GM19468 (cell line): ENCODE data around the gene ARHGAP22.
"Not testable (repeated sequence)": the region's sequence is repeated elsewhere in the genome, so short reads cannot be mapped to it uniquely, and the experiment has no call there.

Experiments used
- ATAC-seq: cut with Tn5 transposase; IDR thresholded peaks from one replicate; pipeline ENCODE4 v1.9.1; 2021; ENCODE audit warnings: mild to moderate bottlenecking, moderate library complexity, moderate number of reproducible peaks; ENCODE audit not compliant: unreplicated experiment; ENCODE audit errors: extremely low read depth

Gene ARHGAP22

DNA sequence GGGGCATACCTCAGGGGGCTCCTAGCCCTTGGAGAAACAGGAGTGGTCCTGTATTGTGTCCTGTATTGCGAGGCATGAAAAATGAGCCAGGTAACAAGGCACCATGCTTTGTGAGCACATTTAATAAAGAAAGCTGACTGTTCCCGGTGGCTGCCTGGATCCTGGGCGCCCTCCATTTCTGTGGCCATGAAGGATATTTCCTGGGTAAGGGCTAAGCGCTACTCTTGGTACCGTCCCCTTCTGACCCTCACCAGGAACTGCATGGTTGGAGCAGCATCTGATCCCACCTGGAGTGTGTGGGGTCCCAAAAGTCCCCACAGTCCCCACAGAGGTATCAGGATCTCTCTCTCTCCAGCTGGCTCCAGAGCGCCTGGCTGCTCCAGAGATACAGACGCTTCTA lies 158.9 kb downstream of the ARHGAP22 start:
- no peak for ATAC-seq

DNA sequence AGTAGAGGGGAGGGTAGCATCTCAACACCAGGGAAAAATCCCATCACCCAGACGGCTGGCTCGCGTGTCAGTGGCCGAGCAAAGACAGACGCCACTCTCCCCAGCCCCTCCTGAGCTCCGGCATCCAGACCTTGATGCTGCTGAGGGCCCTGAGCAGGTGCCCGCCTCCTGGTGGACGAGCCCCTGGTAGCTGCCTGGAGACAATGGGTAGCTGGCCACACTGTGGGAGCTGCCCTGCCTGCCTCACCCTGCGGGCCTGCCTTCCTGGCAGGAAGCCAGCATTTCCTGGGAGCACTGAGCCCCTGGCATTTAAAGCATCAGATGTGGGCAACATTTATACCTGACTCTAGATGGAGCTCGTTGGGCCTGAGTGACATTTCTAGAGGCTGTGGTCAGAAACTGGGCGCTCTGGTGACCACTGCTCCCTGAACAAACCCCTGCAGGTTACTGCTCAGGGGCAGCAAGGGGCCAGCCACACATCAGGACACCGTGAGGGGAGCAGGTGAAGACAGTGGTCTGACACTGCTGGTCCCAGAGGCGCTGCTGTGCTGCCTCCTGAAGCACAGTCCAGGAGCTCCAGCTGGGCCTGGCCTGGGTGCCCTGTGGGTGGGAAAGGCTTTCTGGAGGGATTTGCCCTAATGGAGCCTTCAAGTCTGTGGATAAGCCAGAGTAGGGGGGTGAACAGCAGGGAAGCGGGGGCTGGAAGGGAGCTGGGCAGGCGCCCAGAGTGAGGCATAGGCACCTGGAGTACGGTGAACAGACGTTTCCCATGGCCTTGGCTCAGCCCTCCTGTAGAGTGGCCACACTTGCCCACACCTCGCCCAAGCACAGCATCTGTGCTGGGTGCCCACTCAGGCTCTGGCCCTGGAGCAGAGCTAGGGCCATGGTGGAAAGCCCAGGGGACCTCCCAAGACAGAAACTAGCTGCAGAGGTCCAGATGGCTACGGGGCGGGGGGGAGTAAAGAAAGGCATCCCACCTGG lies 159.7 kb downstream of the ARHGAP22 start:
- ATAC-seq: no peak

DNA sequence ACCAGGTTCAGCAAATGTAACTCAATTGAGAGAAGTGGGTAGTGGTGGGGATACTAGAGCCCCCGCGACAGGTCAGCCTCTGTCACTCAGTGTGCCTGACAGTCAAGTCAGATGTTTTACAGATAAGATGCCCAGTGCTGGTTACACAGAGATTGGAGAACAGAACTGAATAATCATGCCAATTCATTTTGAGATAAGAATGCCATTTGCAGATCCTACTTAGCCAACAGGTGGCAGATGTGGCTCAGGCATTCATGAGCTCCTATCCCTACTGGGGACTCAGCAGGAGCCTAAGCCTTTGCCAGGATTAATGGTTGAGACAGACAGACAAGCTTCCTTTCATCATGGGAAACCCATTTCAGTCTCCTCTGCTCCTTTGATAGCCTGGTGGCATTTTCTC lies 160.6 kb downstream of the ARHGAP22 start:
- no peak for ATAC-seq

DNA sequence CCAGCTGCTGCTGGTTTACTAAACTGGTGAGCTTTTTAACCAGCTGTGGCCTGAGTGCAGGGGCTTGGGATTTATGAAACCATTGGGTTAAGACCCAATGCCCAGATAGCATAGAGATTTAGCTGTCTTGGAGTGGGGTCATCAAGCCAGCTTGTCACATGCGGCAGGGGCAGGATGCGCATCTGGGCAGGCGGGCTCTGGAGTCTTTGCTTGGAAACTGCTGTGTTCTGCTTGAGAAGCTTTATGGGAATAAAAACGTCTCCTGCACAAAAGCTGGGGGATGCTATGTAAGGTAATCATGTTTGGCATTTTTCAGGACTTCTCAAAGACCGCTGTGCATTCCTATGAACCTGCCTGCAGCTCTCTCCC lies 162.1 kb downstream of the ARHGAP22 start:
- no peak for ATAC-seq

DNA sequence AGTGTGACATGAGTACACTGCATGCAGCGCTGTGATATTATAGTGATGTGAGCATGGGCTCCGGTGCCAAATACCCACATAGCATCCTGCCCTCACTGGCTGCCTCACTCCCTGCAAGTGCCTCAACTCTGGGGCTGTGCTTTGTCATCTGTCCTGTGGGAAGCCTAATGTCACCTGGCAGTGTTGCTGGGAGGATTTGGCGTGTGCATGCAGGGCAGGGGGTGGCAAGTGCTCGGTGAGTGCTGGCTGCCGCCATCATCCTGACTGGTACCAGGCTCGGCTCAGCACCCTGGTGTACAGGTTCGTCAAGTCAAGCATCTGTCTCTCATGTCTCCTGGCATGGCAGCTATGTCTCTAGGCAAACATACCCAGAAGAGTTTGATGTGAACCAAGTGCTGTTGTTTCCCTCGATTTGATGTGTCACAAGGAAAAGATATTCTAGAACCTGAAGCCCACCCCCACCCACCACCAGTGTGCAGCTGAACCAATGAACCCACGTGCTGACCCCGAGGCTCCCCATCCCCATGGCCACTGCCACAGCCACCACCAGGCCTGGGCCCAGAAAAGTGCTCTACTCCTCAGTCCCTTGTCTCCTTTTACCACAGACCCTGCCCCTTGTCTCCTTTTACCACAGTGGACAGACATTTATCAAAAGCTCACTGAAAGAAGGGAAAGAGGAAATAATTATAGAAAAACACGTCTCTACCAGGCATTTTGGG lies 162.6 kb downstream of the ARHGAP22 start:
- no peak for ATAC-seq

DNA sequence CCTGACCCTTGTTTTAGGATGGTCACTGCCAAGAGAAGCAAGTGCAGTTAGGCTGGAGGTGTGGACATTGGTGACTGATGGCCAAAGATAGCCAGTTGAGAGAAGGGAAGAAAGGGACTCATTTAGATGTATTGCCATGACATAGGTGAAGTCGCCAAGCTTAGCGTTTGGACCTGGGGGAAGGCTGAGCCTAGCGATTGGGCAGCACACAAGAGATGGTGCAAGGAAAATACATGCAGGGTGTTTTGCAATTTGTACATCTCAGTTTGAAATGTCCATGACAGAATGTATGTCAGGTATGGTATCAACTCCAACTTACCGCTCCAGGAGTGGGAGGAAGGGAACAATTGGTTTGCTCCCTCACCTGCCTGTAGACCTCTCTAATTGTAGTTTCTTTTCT lies 164.1 kb downstream of the ARHGAP22 start:
- ATAC-seq: no peak

DNA sequence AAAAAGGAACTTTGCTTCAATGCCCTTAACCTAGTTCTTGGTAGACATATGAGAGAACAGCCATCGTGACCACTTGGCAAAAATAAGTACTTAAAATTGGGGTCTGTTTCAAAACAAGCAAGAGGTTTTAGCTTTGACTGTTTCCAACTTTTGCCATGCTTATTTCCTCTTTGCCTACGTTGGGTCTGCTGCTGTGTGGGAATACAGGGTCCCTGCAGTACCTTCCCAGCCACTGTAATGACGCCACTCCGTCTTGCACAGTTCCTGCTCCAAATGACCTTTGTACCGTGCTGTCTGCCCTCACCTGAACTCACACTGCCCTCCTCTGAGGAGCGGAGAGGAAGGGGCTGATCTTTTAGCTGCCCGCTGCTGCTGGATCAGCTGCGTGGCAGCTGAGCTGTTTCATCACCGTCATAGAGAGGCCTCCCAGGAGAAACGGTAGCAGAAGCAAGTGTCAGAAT lies 165.3 kb downstream of the ARHGAP22 start:
- ATAC-seq: no peak

DNA sequence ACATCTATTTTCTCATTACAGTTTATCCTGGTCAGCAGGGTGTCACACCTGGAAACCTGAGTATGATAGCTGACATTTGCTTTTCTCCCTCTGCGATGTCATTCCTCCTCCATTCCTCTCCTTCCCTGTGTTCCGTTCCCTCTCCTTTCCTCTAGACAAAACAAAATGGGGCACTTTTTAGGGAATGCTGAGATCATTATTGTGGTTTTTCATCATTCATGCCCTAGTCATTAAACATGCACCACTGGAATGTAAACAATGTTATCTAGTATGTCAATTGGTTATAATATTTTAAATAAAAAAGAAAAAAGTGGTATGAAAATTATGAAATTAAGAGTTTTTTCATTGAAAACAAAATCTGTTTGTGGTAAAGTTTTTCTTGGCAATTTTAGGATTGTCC lies 165.8 kb downstream of the ARHGAP22 start:
- ATAC-seq: no peak

DNA sequence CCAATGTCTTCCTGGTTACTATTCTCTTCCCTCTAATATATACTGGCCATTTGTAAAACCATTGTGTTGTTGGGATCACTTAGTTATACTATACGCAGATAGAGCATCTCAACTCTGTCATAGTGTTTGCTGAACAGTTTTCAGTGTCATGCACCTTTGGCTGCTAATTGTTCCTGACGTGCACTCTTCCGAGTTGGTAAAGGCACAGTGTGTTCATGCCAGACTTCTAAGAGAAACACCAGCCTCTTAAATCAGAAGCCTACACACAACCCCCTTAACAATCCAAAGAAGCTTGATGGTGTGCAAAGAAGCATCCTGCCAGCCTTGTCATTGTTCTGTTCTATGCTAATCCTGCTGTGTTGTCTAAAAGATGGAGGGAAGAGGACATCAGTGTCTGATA lies 167.3 kb downstream of the ARHGAP22 start:
- no peak for ATAC-seq

DNA sequence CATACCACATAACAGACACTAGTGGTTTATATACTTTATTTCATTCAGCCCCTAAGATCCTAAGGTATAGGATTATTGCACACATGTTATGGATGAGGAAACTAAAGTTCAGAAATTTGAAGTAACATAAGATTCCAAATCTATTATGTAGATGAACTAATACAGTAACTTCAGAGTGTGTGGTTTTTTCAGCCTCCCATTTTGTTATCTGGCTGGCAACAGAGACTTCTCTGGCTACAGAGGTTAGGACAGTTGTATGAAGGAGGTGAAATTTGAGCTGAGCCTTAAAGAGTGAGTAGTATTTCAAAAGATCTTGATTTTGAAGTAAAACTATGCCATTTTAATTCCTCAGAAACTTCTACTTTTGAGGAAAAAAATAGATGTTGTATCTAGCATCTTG lies 173.0 kb downstream of the ARHGAP22 start:
- ATAC-seq: no peak

DNA sequence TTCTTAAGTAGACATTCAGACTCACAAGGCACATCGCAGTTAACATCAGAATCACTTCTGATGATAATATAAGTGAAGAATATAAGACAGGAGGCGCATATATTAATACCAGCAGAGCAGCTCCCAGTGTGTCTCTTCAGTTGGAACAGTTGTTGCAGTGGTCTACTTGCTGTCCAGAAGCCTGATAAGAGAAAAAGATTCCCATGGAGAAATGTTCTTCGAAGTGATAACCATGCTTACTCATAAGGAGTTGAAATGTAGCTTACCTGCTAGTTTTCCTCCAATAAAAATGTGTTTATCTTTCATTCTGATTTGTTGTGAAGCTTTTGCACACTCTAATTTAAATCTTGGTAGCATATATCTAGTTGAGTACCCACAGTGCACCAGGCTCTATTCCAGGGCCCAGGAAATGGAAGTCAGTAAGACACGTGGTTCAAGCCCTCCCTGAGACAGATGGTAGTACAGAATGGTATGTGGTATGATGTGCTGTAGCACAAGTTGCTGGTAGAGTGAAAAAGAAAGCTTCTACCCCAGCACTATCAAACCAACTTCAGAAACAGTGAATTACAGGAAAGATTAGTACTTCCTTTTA lies 174.4 kb downstream of the ARHGAP22 start:
- no peak for ATAC-seq

DNA sequence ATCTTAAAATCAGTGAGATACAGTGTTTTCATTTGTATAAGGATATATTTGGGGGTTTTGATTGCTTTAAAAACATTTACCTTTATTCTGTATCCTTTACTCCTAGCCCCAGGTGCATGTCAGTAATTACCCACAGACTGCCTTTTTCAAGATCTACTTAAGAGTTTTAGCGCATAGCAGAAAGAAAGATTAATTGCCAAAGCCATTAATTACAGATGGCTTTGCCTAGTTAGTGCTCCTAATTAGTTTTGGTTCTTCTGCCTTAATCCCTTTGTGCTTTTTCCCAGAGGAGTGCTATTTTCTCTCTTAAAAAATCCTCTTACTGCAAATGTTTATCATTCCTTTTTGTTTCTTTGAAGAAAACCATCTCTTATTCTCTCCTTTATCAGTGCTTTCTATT lies 175.6 kb downstream of the ARHGAP22 start:
- ATAC-seq: no peak

DNA sequence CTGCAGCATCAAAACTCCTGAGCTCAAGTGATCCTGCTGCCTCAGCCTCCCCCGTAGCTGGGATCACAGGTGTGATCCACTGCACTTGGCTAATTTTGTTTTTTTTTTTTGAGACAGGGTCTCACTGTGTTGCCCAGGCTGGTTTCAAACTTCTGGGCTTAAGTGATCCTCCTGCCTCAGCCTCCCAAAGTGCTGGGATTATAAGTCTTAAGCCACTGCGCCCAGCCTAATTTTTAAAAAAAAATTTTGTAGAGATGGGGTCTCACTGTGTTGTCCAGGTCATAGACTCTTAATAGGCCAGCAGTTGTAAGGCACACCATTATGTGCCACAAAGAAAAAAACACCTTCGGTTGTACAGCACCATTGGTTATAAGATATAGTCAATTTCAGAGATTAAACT lies 176.0 kb downstream of the ARHGAP22 start:
- ATAC-seq: no peak

DNA sequence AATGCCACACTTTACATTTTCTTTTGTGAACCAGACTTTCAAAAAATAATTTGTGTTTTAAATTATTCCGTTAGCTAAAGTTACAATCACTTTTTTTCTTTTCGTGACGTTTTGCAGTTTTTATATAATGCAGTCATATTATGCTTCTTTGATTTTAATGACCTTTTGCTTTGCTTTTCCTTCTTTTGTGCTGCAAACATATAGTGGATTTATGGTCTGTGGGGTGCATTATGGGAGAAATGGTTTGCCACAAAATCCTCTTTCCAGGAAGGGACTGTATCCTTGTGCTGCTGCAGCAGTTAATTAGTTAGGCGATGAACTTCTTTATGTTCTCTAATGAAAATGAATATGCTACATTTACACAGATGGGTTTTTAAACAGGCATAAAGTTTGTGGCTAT lies 181.0 kb downstream of the ARHGAP22 start:
- no peak for ATAC-seq

DNA sequence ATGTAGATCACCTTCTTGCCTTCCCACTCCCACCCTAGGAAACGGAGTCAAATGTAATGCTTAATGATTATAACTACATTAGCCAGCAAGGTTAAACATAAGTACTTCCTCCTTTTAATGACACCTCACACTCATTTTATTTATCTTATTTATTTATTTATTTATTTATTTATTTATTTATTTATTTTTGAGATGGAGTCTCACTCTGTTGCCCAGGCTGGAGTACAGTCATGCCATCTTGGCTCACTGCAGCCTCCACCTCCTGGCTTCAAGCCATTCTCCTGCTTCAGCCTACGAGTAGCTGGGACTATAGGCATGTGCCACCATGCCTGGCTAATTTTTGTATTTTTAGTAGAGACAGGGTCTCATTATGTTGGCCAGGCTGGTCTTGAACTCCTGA lies 183.0 kb downstream of the ARHGAP22 start:
- ATAC-seq: not testable (repeated sequence)

DNA sequence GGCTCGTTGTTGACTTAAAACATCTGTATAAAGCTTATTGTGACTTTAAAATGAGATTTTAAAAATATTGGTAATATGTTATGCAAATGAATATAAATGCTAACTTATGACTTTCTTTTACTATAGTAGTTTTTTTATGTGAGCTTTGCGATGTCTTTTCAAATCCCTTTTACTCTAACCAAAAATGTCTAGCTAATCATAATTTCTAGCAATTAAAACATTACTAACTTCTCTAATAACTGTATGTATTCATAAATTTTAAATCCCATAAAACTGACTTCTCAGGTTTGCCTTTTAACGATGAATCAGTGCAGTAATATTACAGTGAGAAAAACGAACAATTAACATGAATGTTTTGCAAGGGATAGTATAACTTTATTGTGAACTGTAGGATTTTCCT lies 185.2 kb downstream of the ARHGAP22 start:
- ATAC-seq: no peak

DNA sequence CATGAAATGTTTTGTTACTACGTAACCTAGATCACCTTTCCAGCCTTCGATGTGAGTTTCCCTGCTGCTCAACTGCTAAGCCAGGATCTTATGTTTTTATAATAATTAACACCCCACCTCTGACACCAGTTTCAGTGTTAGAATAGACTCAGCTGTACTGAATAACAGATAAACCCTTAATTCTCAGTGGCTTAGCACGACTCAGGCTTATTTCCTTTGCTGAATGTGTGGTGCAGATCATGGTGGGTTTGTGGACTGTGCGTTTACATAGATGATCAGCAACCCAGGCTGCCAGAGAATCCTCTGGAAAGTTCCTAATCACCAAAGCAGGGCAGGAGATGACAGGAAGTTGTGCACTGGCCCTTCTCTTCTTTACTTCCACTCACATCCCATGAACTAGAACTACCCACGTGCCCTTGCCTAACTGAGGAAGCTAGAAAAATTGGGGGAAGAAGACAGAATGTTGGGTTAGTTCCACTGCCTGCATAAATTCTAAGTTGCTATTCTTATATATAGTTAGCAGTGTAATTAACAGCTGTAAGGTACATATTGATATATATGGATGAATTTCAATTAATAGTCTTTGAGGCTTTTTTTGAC lies 186.6 kb downstream of the ARHGAP22 start:
- no peak for ATAC-seq

DNA sequence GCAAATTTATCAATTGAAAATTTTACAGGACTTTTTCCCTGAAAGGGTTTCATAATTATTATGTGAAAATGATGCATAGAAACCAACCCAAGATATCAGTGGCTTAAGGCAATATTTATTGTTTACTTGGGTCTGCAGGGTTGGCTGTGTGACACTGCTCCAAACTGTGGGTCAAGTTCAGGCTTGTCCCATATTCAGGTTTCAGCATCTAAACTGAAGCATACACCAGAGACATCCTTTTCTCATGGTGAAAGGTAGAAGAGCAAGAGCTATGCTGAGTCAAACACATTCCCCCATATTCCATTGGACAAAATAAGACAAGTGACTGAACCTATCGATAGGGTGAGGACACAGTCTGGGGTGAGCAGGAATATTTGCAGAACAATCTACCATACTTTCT lies 187.5 kb downstream of the ARHGAP22 start:
- ATAC-seq: no peak

DNA sequence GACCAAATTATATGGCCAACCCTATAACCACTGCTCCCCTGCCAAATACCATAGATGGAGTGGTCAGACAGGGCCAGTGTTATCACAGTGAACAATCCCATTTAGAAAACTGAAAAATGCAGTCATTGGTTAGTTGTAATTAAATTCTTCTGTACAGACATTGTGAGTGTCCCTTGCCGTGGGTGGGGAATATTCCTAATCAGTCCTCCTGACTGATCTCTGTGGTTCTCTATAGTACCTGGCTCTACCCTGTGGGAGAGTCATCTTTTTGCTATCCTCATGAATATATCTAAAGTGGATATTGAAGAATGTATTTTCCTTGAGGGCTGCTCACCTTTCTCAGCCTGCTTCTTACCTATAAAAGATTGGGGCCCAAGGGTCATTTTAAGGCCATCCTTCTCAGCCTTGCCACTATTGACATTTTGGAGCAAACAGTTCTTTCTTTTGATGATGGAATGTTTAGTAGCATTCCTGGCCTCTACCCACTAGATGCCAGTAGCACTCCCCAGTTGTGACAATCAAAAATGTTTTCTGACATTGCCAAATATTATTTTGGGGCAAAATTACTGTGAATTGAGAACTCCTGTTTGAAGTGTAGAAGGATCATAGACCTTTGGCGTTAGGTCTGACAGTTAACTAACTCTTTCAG lies 188.2 kb downstream of the ARHGAP22 start:
- no peak for ATAC-seq

DNA sequence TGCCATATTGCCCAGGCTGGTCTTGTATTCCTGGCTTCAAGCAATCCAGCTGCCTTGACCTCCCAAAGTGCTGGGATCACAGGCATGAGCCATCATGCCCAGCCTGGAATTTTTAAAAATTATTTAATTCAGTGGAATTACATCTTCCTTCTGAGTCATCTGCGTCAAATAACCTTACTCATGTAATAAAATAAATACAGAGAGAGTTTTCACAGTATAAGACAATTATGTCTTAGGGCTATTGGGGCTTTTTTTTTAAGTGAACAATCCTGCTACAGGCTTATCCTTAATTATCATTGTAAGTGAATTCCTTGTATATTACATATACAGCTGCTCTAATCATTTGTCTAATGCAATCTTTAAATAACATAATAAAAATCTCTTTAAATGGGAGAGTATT lies 190.1 kb downstream of the ARHGAP22 start:
- ATAC-seq: no peak
